ENCODE measurements around the gene TMEM255B. TPM values are rescaled to one million over a fixed set of nuclear protein-coding genes. Genes with fewer than 3 reads are reported as not detected.
A peak's percentile ranks its signal among the peaks of the same experiment; 100 is the strongest.

TMEM255B gene
- total and polyA plus RNA-seq, 2 of the 4 experiments (the other 2 are of a cell fraction): 0.36 to 0.94 TPM

GRCh38 chr13:113843063-113843654 lies 84.1 kb downstream of the TMEM255B start:
- H2AK9ac ChIP-seq (replicated peaks; ENCODE audit: low read depth, low read length, poor library complexity): peak overlapping the region; percentile 58
- no peak overlapping the region for H3K9ac ChIP-seq (ENCODE audit: low read depth, low read length)
- in situ Hi-C loops (cut with MboI; ENCODE audit: low sequenced_read_pairs) (no loop called here), dilution Hi-C loops (cut with HindIII; ENCODE audit: low sequenced_read_pairs, unreplicated experiment) (no loop called here), intact Hi-C loops (cut with micrococcal nuclease) (no loop called here)
- WGBS, 2 experiments (ENCODE audit: extremely low coverage in 2 of 2, insufficient read length in 1 of 2): 92% methylated on average over 13 of the region's 30 CpGs; no CpG with 5 or more reads in 1 of the 2 experiments
- no peak overlapping the region for H4K91ac ChIP-seq (ENCODE audit: insufficient read depth, low read depth, low read length)
- H3K56ac ChIP-seq (ENCODE audit: extremely low read depth, insufficient read depth, low read length): no peak overlapping the region
- H3K14ac ChIP-seq (replicated peaks; ENCODE audit: low read depth, low read length): no peak overlapping the region
- H3K4ac ChIP-seq (ENCODE audit: low read depth, low read length): no peak overlapping the region
- no peak overlapping the region for H2AK5ac ChIP-seq (ENCODE audit: low read depth, low read length)
- no peaks in the 10 kb centered on the region for H3K27me3 ChIP-seq (ENCODE audit: control insufficient read depth, insufficient read depth, low read length)
- peaks cover 77% of the 10 kb centered on the region for H4K20me1 ChIP-seq (ENCODE audit: insufficient read depth, low read length)
- H3K9me1 ChIP-seq (ENCODE audit: insufficient read depth, low read length): peaks cover 25% of the 10 kb centered on the region
- ChIA-PET POLR2A (ENCODE audit: unreplicated experiment) (interaction anchor here (0.5 kb wide), 1 partner anchor 60 kb away, joined by 3 read pairs; no protein-coding TSS in a partner anchor), CTCF (no interaction called here)
- peaks cover 34% of the 10 kb centered on the region for H3K4me1 ChIP-seq (ENCODE audit: control insufficient read depth, insufficient read depth, low read length)
- no peak overlapping the region for H3K4me2 ChIP-seq (ENCODE audit: low read depth, low read length)
- ATAC-seq (ENCODE audit: low read depth): no peak
- H2BK15ac ChIP-seq (ENCODE audit: low read depth, low read length): no peak overlapping the region
- no peak for TF ChIP-seq USF2 (IDR thresholded peaks at IDR 0.05; ENCODE audit: low read depth, low read length)
- TF ChIP-seq SMC3 (IDR thresholded peaks at IDR 0.05; ENCODE audit: low read depth, low read length): no peak
- TF ChIP-seq MXI1 (IDR thresholded peaks at IDR 0.05; ENCODE audit: borderline replicate concordance, low read depth, low read length): no peak
- no peak overlapping the region for H2BK5ac ChIP-seq (ENCODE audit: low read depth, low read length, poor library complexity, severe bottlenecking)
- H4K8ac ChIP-seq (ENCODE audit: low read depth in 2 of 2, low read length in 2 of 2): no peak overlapping the region
- H3K27ac ChIP-seq (ENCODE audit: insufficient read depth, low read length): no peak overlapping the region
- H4K5ac ChIP-seq (ENCODE audit: low read depth, low read length): no peak overlapping the region
- no peak overlapping the region for H3K18ac ChIP-seq (ENCODE audit: low read depth, low read length)
- H2AFZ ChIP-seq (replicated peaks; ENCODE audit: low read length, poor library complexity): no peak overlapping the region
- BruUV-seq (replicated peaks): no TSS peak
- no peak overlapping the region for H2BK120ac ChIP-seq (ENCODE audit: low read depth, low read length)
- H3K9me3 ChIP-seq (ENCODE audit: control insufficient read depth, insufficient read depth, low read length): no peaks in the 10 kb centered on the region
- no peak overlapping the region for H3K23ac ChIP-seq (ENCODE audit: low read depth, low read length)
- H3K79me1 ChIP-seq (ENCODE audit: low read depth in 1 of 2, low read length in 2 of 2): peaks cover 50 to 92% of the 10 kb centered on the region in 2 experiments
- no peak overlapping the region for H3K4me3 ChIP-seq (ENCODE audit: insufficient read depth, low read depth, low read length)
- no peak for DNase-seq
- no peak overlapping the region for H2BK20ac ChIP-seq (ENCODE audit: low read depth, low read length)
- H3K36me3 ChIP-seq (ENCODE audit: control insufficient read depth, insufficient read depth, low read length): peaks cover 71% of the 10 kb centered on the region

All from IMR-90 (cell line).